Measurements from ENCODE around the gene C14orf132. TPM values are rescaled to one million over a fixed set of nuclear protein-coding genes. Genes with fewer than 3 reads are reported as not detected.

The C14orf132 gene
- total and polyA plus RNA-seq, 10 of the 15 experiments (the other 5 are each of a cell fraction or from before 2014, with no cell fraction given), result under 0.01 to 1.2 (median 0.03) TPM; not detected in 2

GRCh38 chr14:96129128-96129736 is 90.1 kb downstream of the C14orf132 start:
- Histone ChIP-seq H2AFZ (ENCODE audit: control insufficient read depth, low read depth, low read length) (no peak overlapping the region), H3K36me3 (ENCODE audit: control insufficient read depth in 2 of 2, insufficient read depth in 2 of 2, low read length in 1 of 2) (no peaks in the 10 kb centered on the region), H3K27ac (ENCODE audit: control insufficient read depth, insufficient read depth) (no peak overlapping the region), H3K79me2 (ENCODE audit: control insufficient read depth, insufficient read depth, low read length) (no peaks in the 10 kb centered on the region), H3K4me1 (ENCODE audit: control insufficient read depth, insufficient read depth, low read length) (no peaks in the 10 kb centered on the region; the same call in 1 of the 2 replicates), H3K9me3 (replicated peaks; ENCODE audit: control insufficient read depth, insufficient read depth, low read length) (no peaks in the 10 kb centered on the region; the same call in 2 of the 3 replicates), H4K20me1 (ENCODE audit: control insufficient read depth, insufficient read depth) (no peaks in the 10 kb centered on the region), H3K27me3 (replicated peaks in 1 of 2; ENCODE audit: control insufficient read depth in 2 of 2, insufficient read depth in 2 of 2, low read length in 1 of 2) (no peaks in the 10 kb centered on the region; a peak in 1 of 4 replicates), H3K4me2 (ENCODE audit: control insufficient read depth, insufficient read depth) (no peak overlapping the region), H3K9ac (ENCODE audit: control insufficient read depth, insufficient read depth, low read length) (no peak overlapping the region), H3K4me3 (no peak overlapping the region)
- ATAC-seq (no peak), FAIRE-seq (no peak), DNase-seq (ENCODE audit: low read depth, low spot score) (no peak)
- ChIA-PET POLR2A (no interaction called here), RAD21 (ENCODE audit: unreplicated experiment) (no interaction called here), CTCF (interaction anchor here (0.5 to 0.7 kb wide), 2 partner anchors 148 to 1771 kb away, joined by 3 read pairs; no protein-coding TSS in a partner anchor), SMC1A (ENCODE audit: uncharacterized antibody, unreplicated experiment) (interaction anchor here (1.7 kb wide), 1 partner anchor 9 kb away, joined by 5 read pairs; no protein-coding TSS in a partner anchor)
- intact Hi-C loops (cut with micrococcal nuclease; ENCODE audit: unreplicated experiment), result no loop called here
- TF ChIP-seq IRF4 (IDR thresholded peaks at IDR 0.05; ENCODE audit: low read depth, low read length) (no peak), RELB (IDR thresholded peaks at IDR 0.05; ENCODE audit: low read depth) (no peak), MAX (IDR thresholded peaks at IDR 0.05; ENCODE audit: low read depth, low read length) (no peak), SIN3A (IDR thresholded peaks at IDR 0.05; ENCODE audit: low read depth, low read length) (no peak), HDGF (IDR thresholded peaks at IDR 0.05) (no peak), MXI1 (IDR thresholded peaks at IDR 0.05; ENCODE audit: low read depth, low read length) (no peak), ZSCAN29 (IDR thresholded peaks at IDR 0.05) (no peak), EZH2 (IDR thresholded peaks at IDR 0.05; ENCODE audit: borderline replicate concordance, control insufficient read depth, low read depth, low read length) (no peak), ZBTB40 (IDR thresholded peaks at IDR 0.05; ENCODE audit: borderline replicate concordance) (no peak), CHD4 (IDR thresholded peaks at IDR 0.05) (no peak), IKZF1 (conservative IDR thresholded peaks at IDR 0.05) (no peak)
- in situ Hi-C loops (cut with MboI), result no loop called here
- 21% methylated on average over 7 of the region's 7 CpGs for WGBS (ENCODE audit: insufficient coverage, insufficient replicate concordance, low lambda C conversion rate, missing lambda C conversion rate)
- no TSS peak for BruUV-seq (replicated peaks)
